K562 (cell line): ENCODE results near the gene SLC25A42. TPM values are rescaled to one million over a fixed set of nuclear protein-coding genes. Genes with fewer than 3 reads are reported as not detected.

ENCODE experiments used
- ATF1 ChIP-seq, 2 experiments: fragments of 450-650 bp in 1 of 2; IDR thresholded peaks; 2 replicates each; pipeline ENCODE4 v1.6.1; 2016; ENCODE audit warnings: missing compliant biosample characterization in 1 of 2, missing genetic modification characterization in 1 of 2
- BCOR ChIP-seq: fragments of 450-650 bp; IDR thresholded peaks from 2 replicates; pipeline ENCODE4 v1.6.1; 2016
- CC2D1A ChIP-seq: fragments of 450-650 bp; IDR thresholded peaks from 2 replicates; pipeline ENCODE4 v1.6.1; 2017; ENCODE audit warnings: mild to moderate bottlenecking
- HDAC6 ChIP-seq: IDR thresholded peaks from 2 replicates; pipeline ENCODE4 v1.6.1; 2012; ENCODE audit warnings: low read depth, mild to moderate bottlenecking, control low read depth, inconsistent platforms, low read length, moderate library complexity
- KDM5B ChIP-seq: fragments of 200-600 bp; sonication (generic); IDR thresholded peaks from 2 replicates; pipeline ENCODE4 v1.6.1; 2012; ENCODE audit warnings: low read depth, mild to moderate bottlenecking, moderate library complexity, low read length, control low read depth, inconsistent platforms; ENCODE audit not compliant: insufficient replicate concordance
- L3MBTL2 ChIP-seq: fragments of 450-650 bp; IDR thresholded peaks from 2 replicates; pipeline ENCODE4 v1.6.1; 2016; ENCODE audit warnings: mild to moderate bottlenecking, moderate library complexity
- LEF1 ChIP-seq: fragments of 450-650 bp; IDR thresholded peaks from 2 replicates; pipeline ENCODE4 v1.6.1; 2016; ENCODE audit warnings: mild to moderate bottlenecking
- MED1 ChIP-seq: sonication (generic); formaldehyde crosslinking; IDR thresholded peaks from 2 replicates; pipeline ENCODE4 v1.8.1; 2023; ENCODE audit warnings: missing genetic modification reagents, borderline replicate concordance
- POLR2A ChIP-seq: fragments of 450-650 bp; conservative IDR thresholded peaks from 2 replicates; pipeline ENCODE4 v1.6.1; 2016
- POLR2G ChIP-seq: fragments of 200-400 bp; formaldehyde crosslinking; IDR thresholded peaks from 2 replicates; pipeline ENCODE4 v1.6.1; 2017; ENCODE audit warnings: low read depth, mild to moderate bottlenecking, antibody characterized with exemption, low read length, moderate library complexity
- PTRF ChIP-seq: fragments of 450-650 bp; IDR thresholded peaks from 2 replicates; pipeline ENCODE4 v1.6.1; 2016; ENCODE audit warnings: mild to moderate bottlenecking, missing genetic modification characterization, missing compliant biosample characterization
- SIN3A ChIP-seq, 2 experiments: fragments of 150-350 bp in 1 of 2; IDR thresholded peaks; 2 replicates each; pipeline ENCODE4 v1.6.1; 2011 to 2016; ENCODE audit warnings: borderline replicate concordance in 2 of 2, low read depth in 2 of 2, low read length in 2 of 2, mild to moderate bottlenecking in 2 of 2, moderate library complexity in 2 of 2; ENCODE audit not compliant: control insufficient read depth in 1 of 2
- STAG1 ChIP-seq: sonication (generic); formaldehyde crosslinking; IDR thresholded peaks from 2 replicates; pipeline ENCODE4 v1.5.0; 2020; ENCODE audit warnings: missing genetic modification reagents, borderline replicate concordance
- SUPT5H ChIP-seq: fragments of 450-650 bp; IDR thresholded peaks from 2 replicates; pipeline ENCODE4 v1.6.1; 2016
- ZEB2 ChIP-seq: fragments of 450-650 bp; IDR thresholded peaks from 2 replicates; pipeline ENCODE4 v1.6.1; 2016
- ZNF224 ChIP-seq: sonication (generic); formaldehyde crosslinking; IDR thresholded peaks from 2 replicates; pipeline ENCODE4 v1.8.0; 2022; ENCODE audit warnings: mild to moderate bottlenecking, missing genetic modification reagents
- polyA plus RNA-seq, 8 experiments: library from polyadenylated mRNA; depleted of rRNA in 4 of 8; stranded (reverse) in 5 of 8; unstranded in 3 of 8; fragments of >200 nt; fragmentation: Nextera tagmentation in 2 of 8; fragmentation: Illumina TruSeq in 1 of 8; extraction: Ambion mirVana in 2 of 8; extraction: Trizol in 1 of 8; gene quantifications; 2 replicates each; pipeline versions ENCODE4 v1.2.1 to v1.2.3, GENCODE V29; 2011 to 2014; ENCODE audit warnings: inconsistent platforms in 1 of 8, missing spikeins in 1 of 8
- total RNA-seq, 7 experiments: library from RNA; depleted of rRNA in 6 of 7; stranded (reverse); fragments of >200 nt in 6 of 7; fragmentation: Illumina TruSeq in 2 of 7; extraction: Trizol in 2 of 7; gene quantifications; 2 replicates each; pipeline versions ENCODE4 v1.2.1 to v1.2.3, GENCODE V29; 2011 to 2021; ENCODE audit warnings: low replicate concordance in 1 of 7
- TF ChIP-seq, protein P1 (sequence below): sonication (generic); formaldehyde crosslinking; IDR thresholded peaks from 2 replicates; pipeline ENCODE4 v1.8.1; 2023; ENCODE audit warnings: mild to moderate bottlenecking, missing genetic modification reagents, moderate library complexity
- TF ChIP-seq, protein P2 (sequence below): sonication (generic); formaldehyde crosslinking; IDR thresholded peaks from 2 replicates; pipeline ENCODE4 v1.8.0; 2022; ENCODE audit warnings: mild to moderate bottlenecking, missing genetic modification reagents, borderline replicate concordance
- TF ChIP-seq, protein P3 (sequence below): fragments of 250-450 bp; sonication (Bioruptor Pico); IDR thresholded peaks from 2 replicates; pipeline ENCODE4 v1.5.0; 2021; ENCODE audit warnings: mild to moderate bottlenecking, borderline replicate concordance
- TF ChIP-seq, protein P4 (sequence below): fragments of 250-450 bp; sonication (Bioruptor Pico); IDR thresholded peaks from 2 replicates; pipeline ENCODE4 v1.8.0; 2022; ENCODE audit warnings: moderate library complexity, mild to moderate bottlenecking, inconsistent platforms
- TF ChIP-seq, protein P5 (sequence below): sonication (generic); formaldehyde crosslinking; IDR thresholded peaks from 2 replicates; pipeline ENCODE4 v1.4.0; 2020; ENCODE audit warnings: mild to moderate bottlenecking, missing genetic modification reagents

The SLC25A42 gene
- total and polyA plus RNA-seq, 9 of the 15 experiments (the other 6 are each of a cell fraction or from before 2014, with no cell fraction given) = 0.59 to 32.2 (median 14.1) TPM

DNA sequence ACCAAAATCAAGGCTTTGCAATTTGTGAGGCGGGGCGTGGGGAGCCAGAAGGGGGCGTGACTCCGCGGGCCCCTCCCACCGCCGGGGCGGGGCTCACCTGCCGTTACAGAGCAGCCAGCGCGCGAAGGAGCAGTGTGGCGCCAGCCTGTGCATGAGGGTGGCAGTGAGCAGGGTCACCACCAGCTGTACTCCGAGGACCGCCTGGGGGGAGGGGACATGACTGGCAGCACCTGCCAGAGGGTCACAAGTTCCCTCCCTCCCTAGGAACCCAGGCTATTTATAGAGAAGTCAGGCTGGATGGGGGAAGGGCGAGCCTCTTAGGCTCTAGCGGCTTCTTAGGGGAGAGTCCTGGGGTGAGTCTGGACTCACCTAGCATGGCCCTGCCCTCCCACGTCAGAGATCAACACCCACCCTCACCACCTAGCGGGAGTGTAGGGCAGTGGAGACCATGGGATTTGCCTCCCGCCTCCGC, 70.9 kb downstream of the SLC25A42 start (continued):
- TF ChIP-seq, protein P1, sequence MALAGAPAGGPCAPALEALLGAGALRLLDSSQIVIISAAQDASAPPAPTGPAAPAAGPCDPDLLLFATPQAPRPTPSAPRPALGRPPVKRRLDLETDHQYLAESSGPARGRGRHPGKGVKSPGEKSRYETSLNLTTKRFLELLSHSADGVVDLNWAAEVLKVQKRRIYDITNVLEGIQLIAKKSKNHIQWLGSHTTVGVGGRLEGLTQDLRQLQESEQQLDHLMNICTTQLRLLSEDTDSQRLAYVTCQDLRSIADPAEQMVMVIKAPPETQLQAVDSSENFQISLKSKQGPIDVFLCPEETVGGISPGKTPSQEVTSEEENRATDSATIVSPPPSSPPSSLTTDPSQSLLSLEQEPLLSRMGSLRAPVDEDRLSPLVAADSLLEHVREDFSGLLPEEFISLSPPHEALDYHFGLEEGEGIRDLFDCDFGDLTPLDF (CRISPR knock-in tag) = 0 out of 2 replicates have a peak, but pooled peaks have one; percentile 25
- TF ChIP-seq ZNF224 (no peak), SIN3A (IDR thresholded peaks at IDR 0.05; ENCODE audit: borderline replicate concordance in 2 of 2, control insufficient read depth in 1 of 2, low read depth in 2 of 2, low read length in 2 of 2) (peak; percentile 46 to 87; a peak in 2 of 4 replicates), CC2D1A (no peak), POLR2G (peak; percentile 89), LEF1 (peak; percentile 72), MED1 (CRISPR knock-in tag) (no peak), STAG1 (CRISPR knock-in tag) (0 out of 2 replicates have a peak, but pooled peaks have one; percentile 10), L3MBTL2 (peak; percentile 76), PTRF (no peak), POLR2A (peak; percentile 88), ZEB2 (peak; percentile 84), BCOR (peak; percentile 61), SUPT5H (peak; percentile 76), ATF1 (CRISPR knock-in tag; IDR thresholded peaks at IDR 0.05) (no peak), ATF1 (tag; IDR thresholded peaks at IDR 0.05) (peak; percentile 84), KDM5B (peak; percentile 72), HDAC6 (no peak)
- TF ChIP-seq, protein P2, sequence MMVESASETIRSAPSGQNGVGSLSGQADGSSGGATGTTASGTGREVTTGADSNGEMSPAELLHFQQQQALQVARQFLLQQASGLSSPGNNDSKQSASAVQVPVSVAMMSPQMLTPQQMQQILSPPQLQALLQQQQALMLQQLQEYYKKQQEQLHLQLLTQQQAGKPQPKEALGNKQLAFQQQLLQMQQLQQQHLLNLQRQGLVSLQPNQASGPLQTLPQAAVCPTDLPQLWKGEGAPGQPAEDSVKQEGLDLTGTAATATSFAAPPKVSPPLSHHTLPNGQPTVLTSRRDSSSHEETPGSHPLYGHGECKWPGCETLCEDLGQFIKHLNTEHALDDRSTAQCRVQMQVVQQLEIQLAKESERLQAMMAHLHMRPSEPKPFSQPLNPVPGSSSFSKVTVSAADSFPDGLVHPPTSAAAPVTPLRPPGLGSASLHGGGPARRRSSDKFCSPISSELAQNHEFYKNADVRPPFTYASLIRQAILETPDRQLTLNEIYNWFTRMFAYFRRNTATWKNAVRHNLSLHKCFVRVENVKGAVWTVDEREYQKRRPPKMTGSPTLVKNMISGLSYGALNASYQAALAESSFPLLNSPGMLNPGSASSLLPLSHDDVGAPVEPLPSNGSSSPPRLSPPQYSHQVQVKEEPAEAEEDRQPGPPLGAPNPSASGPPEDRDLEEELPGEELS (CRISPR knock-in tag) = no peak
- TF ChIP-seq, protein P3, sequence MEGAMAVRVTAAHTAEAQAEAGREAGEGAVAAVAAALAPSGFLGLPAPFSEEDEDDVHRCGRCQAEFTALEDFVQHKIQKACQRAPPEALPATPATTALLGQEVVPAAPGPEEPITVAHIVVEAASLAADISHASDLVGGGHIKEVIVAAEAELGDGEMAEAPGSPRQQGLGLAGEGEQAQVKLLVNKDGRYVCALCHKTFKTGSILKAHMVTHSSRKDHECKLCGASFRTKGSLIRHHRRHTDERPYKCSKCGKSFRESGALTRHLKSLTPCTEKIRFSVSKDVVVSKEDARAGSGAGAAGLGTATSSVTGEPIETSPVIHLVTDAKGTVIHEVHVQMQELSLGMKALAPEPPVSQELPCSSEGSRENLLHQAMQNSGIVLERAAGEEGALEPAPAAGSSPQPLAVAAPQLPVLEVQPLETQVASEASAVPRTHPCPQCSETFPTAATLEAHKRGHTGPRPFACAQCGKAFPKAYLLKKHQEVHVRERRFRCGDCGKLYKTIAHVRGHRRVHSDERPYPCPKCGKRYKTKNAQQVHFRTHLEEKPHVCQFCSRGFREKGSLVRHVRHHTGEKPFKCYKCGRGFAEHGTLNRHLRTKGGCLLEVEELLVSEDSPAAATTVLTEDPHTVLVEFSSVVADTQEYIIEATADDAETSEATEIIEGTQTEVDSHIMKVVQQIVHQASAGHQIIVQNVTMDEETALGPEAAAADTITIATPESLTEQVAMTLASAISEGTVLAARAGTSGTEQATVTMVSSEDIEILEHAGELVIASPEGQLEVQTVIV = no peak
- TF ChIP-seq, protein P4, sequence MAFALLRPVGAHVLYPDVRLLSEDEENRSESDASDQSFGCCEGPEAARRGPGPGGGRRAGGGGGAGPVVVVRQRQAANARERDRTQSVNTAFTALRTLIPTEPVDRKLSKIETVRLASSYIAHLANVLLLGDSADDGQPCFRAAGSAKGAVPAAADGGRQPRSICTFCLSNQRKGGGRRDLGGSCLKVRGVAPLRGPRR (CRISPR knock-in tag) = 0 out of 2 replicates have a peak, but pooled peaks have one; percentile 2
- TF ChIP-seq, protein P5, sequence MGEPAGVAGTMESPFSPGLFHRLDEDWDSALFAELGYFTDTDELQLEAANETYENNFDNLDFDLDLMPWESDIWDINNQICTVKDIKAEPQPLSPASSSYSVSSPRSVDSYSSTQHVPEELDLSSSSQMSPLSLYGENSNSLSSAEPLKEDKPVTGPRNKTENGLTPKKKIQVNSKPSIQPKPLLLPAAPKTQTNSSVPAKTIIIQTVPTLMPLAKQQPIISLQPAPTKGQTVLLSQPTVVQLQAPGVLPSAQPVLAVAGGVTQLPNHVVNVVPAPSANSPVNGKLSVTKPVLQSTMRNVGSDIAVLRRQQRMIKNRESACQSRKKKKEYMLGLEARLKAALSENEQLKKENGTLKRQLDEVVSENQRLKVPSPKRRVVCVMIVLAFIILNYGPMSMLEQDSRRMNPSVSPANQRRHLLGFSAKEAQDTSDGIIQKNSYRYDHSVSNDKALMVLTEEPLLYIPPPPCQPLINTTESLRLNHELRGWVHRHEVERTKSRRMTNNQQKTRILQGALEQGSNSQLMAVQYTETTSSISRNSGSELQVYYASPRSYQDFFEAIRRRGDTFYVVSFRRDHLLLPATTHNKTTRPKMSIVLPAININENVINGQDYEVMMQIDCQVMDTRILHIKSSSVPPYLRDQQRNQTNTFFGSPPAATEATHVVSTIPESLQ (CRISPR knock-in tag) = 0 out of 2 replicates have a peak, but pooled peaks have one; percentile 48
